Measurements from ENCODE around the gene ACAN. TPM values are rescaled to one million over a fixed set of nuclear protein-coding genes. Genes with fewer than 3 reads are reported as not detected.

ACAN gene
- total RNA-seq, 1 donor from 2014 or later, result not detected

- intact Hi-C loops (cut with micrococcal nuclease), result no loop called here
These were observed 2.5 kb upstream of the ACAN start for GRCh38 chr15:88800738-88801137.

- intact Hi-C loops (cut with micrococcal nuclease), result no loop called here
These were observed 816 bp upstream of the ACAN start for GRCh38 chr15:88802250-88802990.

GRCh38 chr15:88802991-88803240, 320 bp upstream of the ACAN start:
- intact Hi-C loops (cut with micrococcal nuclease), result no loop called here

- intact Hi-C loops (cut with micrococcal nuclease), result no loop called here
These were observed 648 bp downstream of the ACAN start for GRCh38 chr15:88803920-88804247.

GRCh38 chr15:88804257-88804656, 1.0 kb downstream of the ACAN start:
- intact Hi-C loops (cut with micrococcal nuclease), result no loop called here

GRCh38 chr15:88805031-88805780, 2.0 kb downstream of the ACAN start:
- intact Hi-C loops (cut with micrococcal nuclease), result no loop called here

- intact Hi-C loops (cut with micrococcal nuclease), result no loop called here
These were observed 7.2 kb downstream of the ACAN start for GRCh38 chr15:88810446-88810845.

- intact Hi-C loops (cut with micrococcal nuclease), result no loop called here
These were observed 8.9 kb downstream of the ACAN start for GRCh38 chr15:88812133-88812532.

GRCh38 chr15:88813960-88814359, 10.7 kb downstream of the ACAN start:
- intact Hi-C loops (cut with micrococcal nuclease), result no loop called here

- intact Hi-C loops (cut with micrococcal nuclease), result no loop called here
These were observed 11.2 kb downstream of the ACAN start for GRCh38 chr15:88814393-88814792.

GRCh38 chr15:88818920-88819319, 15.7 kb downstream of the ACAN start:
- intact Hi-C loops (cut with micrococcal nuclease), result no loop called here

GRCh38 chr15:88821993-88822392, 18.8 kb downstream of the ACAN start:
- intact Hi-C loops (cut with micrococcal nuclease), result no loop called here

GRCh38 chr15:88828791-88829190, 25.6 kb downstream of the ACAN start:
- intact Hi-C loops (cut with micrococcal nuclease), result no loop called here

- intact Hi-C loops (cut with micrococcal nuclease), result loop anchor here (5.0 kb wide), 1 partner anchor 363 kb away; the partner anchor contains the start of genes MRPL46 and MRPS11
These were observed 26.8 kb downstream of the ACAN start for GRCh38 chr15:88830016-88830415.

GRCh38 chr15:88832820-88833730, 29.8 kb downstream of the ACAN start:
- intact Hi-C loops (cut with micrococcal nuclease), result loop anchor here (5.0 kb wide), 1 partner anchor 366 kb away; the partner anchor contains the start of genes MRPL46 and MRPS11

GRCh38 chr15:88833731-88834100, 30.5 kb downstream of the ACAN start:
- intact Hi-C loops (cut with micrococcal nuclease), result loop anchor here (1.0 to 5.0 kb wide), 2 partner anchors 209 to 366 kb away; partner anchors contain the start of genes MRPL46 and MRPS11

- intact Hi-C loops (cut with micrococcal nuclease), result loop anchor here (1.0 to 5.0 kb wide), 2 partner anchors 210 to 367 kb away; partner anchors contain the start of genes MRPL46 and MRPS11
These were observed 31.1 kb downstream of the ACAN start for GRCh38 chr15:88834211-88834812.

- intact Hi-C loops (cut with micrococcal nuclease), result no loop called here
These were observed 31.9 kb downstream of the ACAN start for GRCh38 chr15:88835119-88835518.

GRCh38 chr15:88835646-88836045, 32.4 kb downstream of the ACAN start:
- intact Hi-C loops (cut with micrococcal nuclease), result no loop called here

- intact Hi-C loops (cut with micrococcal nuclease), result no loop called here
These were observed 35.4 kb downstream of the ACAN start for GRCh38 chr15:88838667-88839066.

- intact Hi-C loops (cut with micrococcal nuclease), result no loop called here
These were observed 35.9 kb downstream of the ACAN start for GRCh38 chr15:88839146-88839545.
